IMR-90 (cell line): ENCODE results near the gene RANBP10. TPM values are rescaled to one million over a fixed set of nuclear protein-coding genes. Genes with fewer than 3 reads are reported as not detected.

Experiments used
- ATAC-seq: fragments of 200-7000 bp; cut with Tn5 transposase; 2 replicates; pipeline ENCODE4 v1.9.1; 2020; ENCODE audit warnings: low read depth, mild to moderate bottlenecking, moderate library complexity
- BruUV-seq: library from RNA; stranded (reverse); fragments of 400-500 nt; replicated peaks from 2 replicates; lab custom pipeline; 2021; lab: Mats Ljungman, UMichigan
- CTCF ChIA-PET: fragments of 300-600 bp; formaldehyde crosslinking; extraction: SDS; loops from one replicate; lab custom pipeline; 2021; ENCODE audit warnings: antibody characterized with exemption; lab: Yijun Ruan, JAX
- POLR2A ChIA-PET: fragments of 300-600 bp; sonication (Branson Sonifier 250); formaldehyde crosslinking; loops from one replicate; lab custom pipeline; 2022; ENCODE audit warnings: antibody characterized with exemption; ENCODE audit not compliant: unreplicated experiment; lab: Charles Lee
- DNase-seq: peaks from one replicate; pipeline ENCODE4 v3.0.0; 2013
- H2AFZ ChIP-seq: replicated peaks from 2 replicates; pipeline ENCODE3; 2013; ENCODE audit warnings: low read length, mild to moderate bottlenecking; ENCODE audit not compliant: poor library complexity
- H2AK5ac ChIP-seq: 2 replicates; pipeline ENCODE4 v1.6.1; 2013; ENCODE audit warnings: low read depth, low read length, inconsistent platforms
- H2AK9ac ChIP-seq: replicated peaks from 2 replicates; pipeline ENCODE3; 2013; ENCODE audit warnings: mild to moderate bottlenecking, low read depth, low read length, moderate library complexity; ENCODE audit not compliant: poor library complexity
- H2BK120ac ChIP-seq: 2 replicates; pipeline ENCODE4 v1.6.1; 2013; ENCODE audit warnings: low read depth, low read length, inconsistent platforms
- H2BK15ac ChIP-seq: 3 replicates; pipeline ENCODE4 v1.6.1; 2013; ENCODE audit warnings: low read depth, low read length, inconsistent platforms
- H2BK20ac ChIP-seq: 2 replicates; pipeline ENCODE4 v1.6.1; 2013; ENCODE audit warnings: low read depth, mild to moderate bottlenecking, inconsistent platforms, low read length, moderate library complexity
- H2BK5ac ChIP-seq: 2 replicates; pipeline ENCODE4 v1.6.1; 2013; ENCODE audit warnings: mild to moderate bottlenecking, low read depth, low read length, inconsistent platforms; ENCODE audit not compliant: poor library complexity, severe bottlenecking
- H3K14ac ChIP-seq: replicated peaks from 2 replicates; pipeline ENCODE4 v1.6.1; 2013; ENCODE audit warnings: low read depth, low read length, inconsistent platforms
- H3K18ac ChIP-seq: 2 replicates; pipeline ENCODE4 v1.6.1; 2013; ENCODE audit warnings: low read depth, low read length, control low read depth
- H3K23ac ChIP-seq: 2 replicates; pipeline ENCODE4 v1.6.1; 2013; ENCODE audit warnings: low read depth, low read length, inconsistent platforms
- H3K27ac ChIP-seq: 2 replicates; pipeline ENCODE4 v1.5.1; 2013; ENCODE audit warnings: mild to moderate bottlenecking, control low read depth, low read length; ENCODE audit not compliant: insufficient read depth
- H3K27me3 ChIP-seq: 2 replicates; pipeline ENCODE4 v1.6.1; 2013; ENCODE audit warnings: low read length; ENCODE audit not compliant: control insufficient read depth, insufficient read depth
- H3K36me3 ChIP-seq: 2 replicates; pipeline ENCODE4 v1.6.1; 2013; ENCODE audit warnings: low read length, mixed read lengths; ENCODE audit not compliant: control insufficient read depth, insufficient read depth
- H3K4ac ChIP-seq: 2 replicates; pipeline ENCODE4 v1.6.1; 2013; ENCODE audit warnings: low read depth, low read length, inconsistent platforms
- H3K4me1 ChIP-seq: 2 replicates; pipeline ENCODE4 v1.6.1; 2013; ENCODE audit warnings: low read length, mixed read lengths; ENCODE audit not compliant: control insufficient read depth, insufficient read depth
- H3K4me2 ChIP-seq: 2 replicates; pipeline ENCODE4 v1.6.1; 2013; ENCODE audit warnings: low read depth, mild to moderate bottlenecking, control low read depth, low read length, moderate library complexity
- H3K4me3 ChIP-seq: 2 replicates; pipeline ENCODE4 v1.5.1; 2013; ENCODE audit warnings: low read depth, mild to moderate bottlenecking, control low read depth, low read length, moderate library complexity; ENCODE audit not compliant: insufficient read depth
- H3K56ac ChIP-seq: 2 replicates; pipeline ENCODE4 v1.6.1; 2013; ENCODE audit warnings: low read length, inconsistent platforms; ENCODE audit not compliant: insufficient read depth; ENCODE audit errors: extremely low read depth
- H3K79me1 ChIP-seq, 2 experiments: 2 replicates each; pipeline ENCODE4 v1.6.1; 2013; ENCODE audit warnings: low read length in 2 of 2, inconsistent platforms in 1 of 2, low read depth in 1 of 2
- H3K9ac ChIP-seq: 2 replicates; pipeline ENCODE4 v1.6.1; 2013; ENCODE audit warnings: low read depth, low read length, control low read depth
- H3K9me1 ChIP-seq: 2 replicates; pipeline ENCODE4 v1.6.1; 2013; ENCODE audit warnings: low read length, inconsistent platforms; ENCODE audit not compliant: insufficient read depth
- H3K9me3 ChIP-seq: 2 replicates; pipeline ENCODE4 v1.6.1; 2013; ENCODE audit warnings: low read length; ENCODE audit not compliant: control insufficient read depth, insufficient read depth
- H4K20me1 ChIP-seq: 2 replicates; pipeline ENCODE4 v1.6.1; 2013; ENCODE audit warnings: low read length, inconsistent platforms; ENCODE audit not compliant: insufficient read depth
- H4K5ac ChIP-seq: 2 replicates; pipeline ENCODE4 v1.6.1; 2013; ENCODE audit warnings: mild to moderate bottlenecking, low read depth, low read length, control low read depth
- H4K8ac ChIP-seq, 2 experiments: 2 replicates each; pipeline ENCODE4 v1.6.1; 2013; ENCODE audit warnings: low read depth in 2 of 2, low read length in 2 of 2, control low read depth in 1 of 2, inconsistent platforms in 1 of 2
- H4K91ac ChIP-seq: 2 replicates; pipeline ENCODE4 v1.6.1; 2013; ENCODE audit warnings: low read depth, low read length, inconsistent platforms; ENCODE audit not compliant: insufficient read depth
- BHLHE40 ChIP-seq: fragments of 150-350 bp; IDR thresholded peaks from 2 replicates; pipeline ENCODE4 v1.6.1; 2016; ENCODE audit warnings: mild to moderate bottlenecking, low read depth, low read length
- CEBPB ChIP-seq: IDR thresholded peaks from 2 replicates; pipeline ENCODE4 v1.6.1; 2012; ENCODE audit warnings: low read depth, low read length, improper control_type of control experiment
- CHD1 ChIP-seq: IDR thresholded peaks from 2 replicates; pipeline ENCODE4 v1.6.1; 2012; ENCODE audit warnings: low read depth, low read length, improper control_type of control experiment
- CTCF ChIP-seq: conservative IDR thresholded peaks from 2 replicates; pipeline ENCODE4 v1.5.1; 2012; ENCODE audit warnings: mild to moderate bottlenecking, low read depth, low read length, improper control_type of control experiment
- MAFK ChIP-seq: IDR thresholded peaks from 2 replicates; pipeline ENCODE4 v1.6.1; 2012; ENCODE audit warnings: low read depth, low read length, improper control_type of control experiment
- MAZ ChIP-seq: IDR thresholded peaks from 2 replicates; pipeline ENCODE4 v1.6.1; 2012; ENCODE audit warnings: low read depth, mild to moderate bottlenecking, low read length, improper control_type of control experiment, moderate library complexity, borderline replicate concordance
- RAD21 ChIP-seq: IDR thresholded peaks from 2 replicates; pipeline ENCODE4 v1.6.1; 2012; ENCODE audit warnings: low read length, improper control_type of control experiment
- RCOR1 ChIP-seq: IDR thresholded peaks from 2 replicates; pipeline ENCODE4 v1.6.1; 2012; ENCODE audit warnings: mild to moderate bottlenecking, low read length, improper control_type of control experiment; ENCODE audit not compliant: insufficient replicate concordance
- SMC3 ChIP-seq: fragments of 150-350 bp; IDR thresholded peaks from 2 replicates; pipeline ENCODE4 v1.6.1; 2016; ENCODE audit warnings: low read depth, mild to moderate bottlenecking, antibody characterized with exemption, low read length, moderate library complexity
- USF2 ChIP-seq: fragments of 150-350 bp; IDR thresholded peaks from 2 replicates; pipeline ENCODE4 v1.6.1; 2017; ENCODE audit warnings: mild to moderate bottlenecking, antibody characterized with exemption, low read length, low read depth
- WGBS, 2 experiments: methylation state at CpG; one replicate each; pipeline versions ENCODE4 v1.1.5 to v1.1.7; 2013; ENCODE audit warnings: missing lambda C conversion rate in 2 of 2; ENCODE audit not compliant: insufficient read length in 1 of 2; ENCODE audit errors: extremely low coverage in 2 of 2; 5-methylcytosine and 5-hydroxymethylcytosine counted together
- dilution Hi-C: fragments of 300-500 bp; cut with HindIII; formaldehyde crosslinking; loops from one replicate; pipeline ENCODE4 v1.14.3; 2018; ENCODE audit warnings: low sequenced_read_pairs; ENCODE audit not compliant: unreplicated experiment
- in situ Hi-C: fragments of 300-500 bp; cut with MboI; formaldehyde crosslinking; loops from 3 replicates; pipeline ENCODE4 v1.14.3; 2019; ENCODE audit warnings: low sequenced_read_pairs, inconsistent platforms, mixed read lengths
- intact Hi-C: fragments of 100-400 bp; cut with micrococcal nuclease; formaldehyde crosslinking; loops from 2 replicates; pipeline ENCODE4 v1.10.0; 2022
- polyA plus RNA-seq, 3 experiments: library from polyadenylated mRNA; depleted of rRNA; stranded (reverse); fragments of >200 nt; gene quantifications; 2 replicates each; pipeline ENCODE4 v1.2.3, GENCODE V29; 2012; ENCODE audit warnings: low replicate concordance in 1 of 3
- total RNA-seq: library from RNA; depleted of rRNA; stranded (reverse); fragments of >200 nt; gene quantifications from 2 replicates; pipeline ENCODE4 v1.2.3, GENCODE V29; 2012

RANBP10 gene
- total and polyA plus RNA-seq, 2 of the 4 experiments (the other 2 are of a cell fraction), result 2.7 to 12.1 TPM

GRCh38 chr16:67801883-67802282 lies 4.5 kb downstream of the RANBP10 start:
- Histone ChIP-seq H3K23ac (no peak overlapping the region), H3K9me3 (no peaks in the 10 kb centered on the region), H2BK5ac (no peak overlapping the region), H4K8ac (no peak overlapping the region), H4K91ac (no peak overlapping the region), H3K36me3 (peaks cover 14% of the 10 kb centered on the region), H3K18ac (no peak overlapping the region), H3K4me3 (no peak overlapping the region), H3K4me1 (peaks cover 6% of the 10 kb centered on the region), H3K4ac (no peak overlapping the region), H3K14ac (no peak overlapping the region), H3K9ac (no peak overlapping the region), H2BK120ac (no peak overlapping the region), H2BK15ac (no peak overlapping the region), H3K27me3 (no peaks in the 10 kb centered on the region), H2BK20ac (no peak overlapping the region), H4K5ac (no peak overlapping the region), H3K4me2 (no peak overlapping the region), H3K9me1 (peaks cover 18% of the 10 kb centered on the region), H3K27ac (no peak overlapping the region), H2AK9ac (no peak overlapping the region), H3K79me1 (peaks cover 32 to 78% of the 10 kb centered on the region in 2 experiments), H3K56ac (no peak overlapping the region), H2AK5ac (no peak overlapping the region), H2AFZ (no peak overlapping the region), H4K20me1 (peaks cover 30% of the 10 kb centered on the region)
- ChIA-PET POLR2A (no interaction called here), CTCF (no interaction called here)
- WGBS, 2 experiments, result no CpG with 5 or more reads among the region's 2 CpGs
- dilution Hi-C loops (no loop called here), intact Hi-C loops (loop anchor here (10.0 kb wide), 1 partner anchor 277 kb away; the partner anchor contains the start of gene RIPOR1), in situ Hi-C loops (no loop called here)
- TF ChIP-seq CEBPB (no peak), CTCF (no peak), MAZ (no peak), CHD1 (no peak), BHLHE40 (no peak), USF2 (no peak), SMC3 (no peak), RAD21 (no peak), RCOR1 (no peak), MAFK (no peak)
- BruUV-seq, result no TSS peak
- no peak for DNase-seq
- no peak for ATAC-seq
